ENCODE measurements around the gene PLA2G4E. TPM values are rescaled to one million over a fixed set of nuclear protein-coding genes. Genes with fewer than 3 reads are reported as not detected.

PLA2G4E gene
- total and polyA plus RNA-seq, 7 donors = 0.01 to 0.34 (median 0.08) TPM; not detected in 2

DNA sequence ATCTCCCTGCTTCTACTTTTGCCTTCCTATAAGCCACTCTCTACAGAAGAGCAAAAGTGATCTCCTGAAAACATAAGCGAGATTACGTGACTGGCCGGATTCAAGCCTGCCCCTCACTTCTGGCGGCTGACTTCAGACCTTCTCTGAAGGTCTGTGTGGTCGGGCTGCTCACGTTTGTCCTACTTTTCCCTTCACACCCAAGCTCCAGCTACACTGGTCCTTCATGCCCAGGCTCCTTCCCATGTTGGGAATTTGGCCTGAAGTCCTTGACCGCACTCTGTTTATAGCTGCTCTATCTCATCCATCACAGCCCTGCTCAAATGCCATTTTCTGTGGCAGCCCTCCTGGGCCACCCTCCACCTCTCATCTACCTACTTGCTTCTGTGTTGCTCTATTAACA, 6.7 kb upstream of the PLA2G4E start:
- no peak for DNase-seq
- intact Hi-C loops (cut with DNase I) = no loop called here
- WGBS, 3 donors = 57 to 67% (median 58%) methylated on average over 7 of the region's 7 CpGs
- H3K27me3 ChIP-seq (ENCODE audit: insufficient read depth in 3 of 3, low read length in 2 of 3) = no peaks in the 10 kb centered on the region
- peak overlapping the region; percentile 75 for H3K27ac ChIP-seq
- peak overlapping the region; percentile 20 for H3K4me3 ChIP-seq
- H3K4me1 ChIP-seq = peaks cover 36% of the 10 kb centered on the region
- peaks cover 4% of the 10 kb centered on the region for H3K9me3 ChIP-seq
- no peaks in the 10 kb centered on the region for H3K36me3 ChIP-seq (ENCODE audit: insufficient read depth in 1 of 2, low read depth in 1 of 2)
- peak in 3 of 4 donors; percentile 40 to 81 (median 64) for ATAC-seq
- TF ChIP-seq, protein P1, sequence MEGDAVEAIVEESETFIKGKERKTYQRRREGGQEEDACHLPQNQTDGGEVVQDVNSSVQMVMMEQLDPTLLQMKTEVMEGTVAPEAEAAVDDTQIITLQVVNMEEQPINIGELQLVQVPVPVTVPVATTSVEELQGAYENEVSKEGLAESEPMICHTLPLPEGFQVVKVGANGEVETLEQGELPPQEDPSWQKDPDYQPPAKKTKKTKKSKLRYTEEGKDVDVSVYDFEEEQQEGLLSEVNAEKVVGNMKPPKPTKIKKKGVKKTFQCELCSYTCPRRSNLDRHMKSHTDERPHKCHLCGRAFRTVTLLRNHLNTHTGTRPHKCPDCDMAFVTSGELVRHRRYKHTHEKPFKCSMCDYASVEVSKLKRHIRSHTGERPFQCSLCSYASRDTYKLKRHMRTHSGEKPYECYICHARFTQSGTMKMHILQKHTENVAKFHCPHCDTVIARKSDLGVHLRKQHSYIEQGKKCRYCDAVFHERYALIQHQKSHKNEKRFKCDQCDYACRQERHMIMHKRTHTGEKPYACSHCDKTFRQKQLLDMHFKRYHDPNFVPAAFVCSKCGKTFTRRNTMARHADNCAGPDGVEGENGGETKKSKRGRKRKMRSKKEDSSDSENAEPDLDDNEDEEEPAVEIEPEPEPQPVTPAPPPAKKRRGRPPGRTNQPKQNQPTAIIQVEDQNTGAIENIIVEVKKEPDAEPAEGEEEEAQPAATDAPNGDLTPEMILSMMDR (IDR thresholded peaks at IDR 0.05) = no peak

DNA sequence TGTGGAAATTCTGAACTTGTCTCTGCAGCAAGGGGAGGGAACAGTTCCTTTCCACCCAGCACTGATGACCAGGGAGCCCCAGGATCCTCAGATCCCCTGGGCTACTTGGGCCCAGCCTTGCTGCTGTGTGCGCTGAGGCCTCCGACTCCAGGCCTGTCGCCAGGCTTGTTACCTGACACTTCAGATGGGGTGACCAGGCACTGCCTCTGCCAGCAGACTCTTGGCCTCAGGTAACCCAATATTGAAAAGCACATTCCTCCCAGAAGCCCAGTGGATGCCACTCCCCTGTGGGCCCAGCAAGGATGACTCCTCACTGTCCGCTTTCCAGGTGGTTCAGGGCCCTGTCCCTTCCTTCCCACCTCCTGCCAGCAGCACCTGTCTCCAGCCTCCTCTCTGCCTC, 3.5 kb upstream of the PLA2G4E start:
- Histone ChIP-seq H3K36me3 (ENCODE audit: insufficient read depth in 1 of 2, low read depth in 1 of 2) (no peaks in the 10 kb centered on the region), H3K9me3 (no peaks in the 10 kb centered on the region), H3K4me1 (peaks cover 30% of the 10 kb centered on the region), H3K4me3 (no peak overlapping the region), H3K27ac (peak overlapping the region; percentile 71), H3K27me3 (ENCODE audit: insufficient read depth in 3 of 3, low read length in 2 of 3) (no peaks in the 10 kb centered on the region)
- TF ChIP-seq, protein P1 (IDR thresholded peaks at IDR 0.05) = no peak
- DNase-seq (peak; percentile 44 to 83), ATAC-seq (peak; percentile 84 to 91 (median 90))
- 13 to 33% (median 28%) methylated on average over 3 to 4 of the region's 4 CpGs for WGBS, 3 donors
- intact Hi-C loops (cut with DNase I) = no loop called here

DNA sequence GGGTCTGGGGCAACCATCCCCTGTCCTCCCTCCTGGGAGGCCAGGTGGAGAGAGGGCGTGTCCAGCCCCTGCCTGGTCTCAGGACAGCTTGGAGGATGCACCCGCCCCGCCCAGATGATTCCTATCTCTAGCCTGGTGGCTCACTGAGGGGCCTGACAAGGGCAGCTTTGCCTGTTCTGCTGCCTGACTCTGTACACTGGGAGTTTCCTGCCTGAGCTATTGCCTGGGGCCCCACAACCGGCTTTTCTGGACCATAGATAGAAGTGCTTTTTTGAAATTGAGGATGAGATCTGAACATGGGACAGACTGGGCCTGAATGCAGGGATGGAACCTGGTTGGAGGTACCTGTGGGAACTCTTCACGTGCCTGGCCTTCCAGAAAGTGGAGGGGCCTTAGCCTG, 751 bp upstream of the PLA2G4E start:
- WGBS, 3 donors = 86 to 96% (median 93%) methylated on average over 4 to 5 of the region's 5 CpGs
- Histone ChIP-seq H3K9me3 (no peaks in the 10 kb centered on the region), H3K4me1 (peaks cover 30% of the 10 kb centered on the region), H3K4me3 (no peak overlapping the region), H3K27me3 (ENCODE audit: insufficient read depth in 3 of 3, low read length in 2 of 3) (no peaks in the 10 kb centered on the region), H3K36me3 (ENCODE audit: insufficient read depth in 1 of 2, low read depth in 1 of 2) (no peaks in the 10 kb centered on the region), H3K27ac (no peak overlapping the region)
- no peak for ATAC-seq
- intact Hi-C loops (cut with DNase I) = no loop called here
- TF ChIP-seq, protein P1 (IDR thresholded peaks at IDR 0.05) = no peak
- no peak for DNase-seq

DNA sequence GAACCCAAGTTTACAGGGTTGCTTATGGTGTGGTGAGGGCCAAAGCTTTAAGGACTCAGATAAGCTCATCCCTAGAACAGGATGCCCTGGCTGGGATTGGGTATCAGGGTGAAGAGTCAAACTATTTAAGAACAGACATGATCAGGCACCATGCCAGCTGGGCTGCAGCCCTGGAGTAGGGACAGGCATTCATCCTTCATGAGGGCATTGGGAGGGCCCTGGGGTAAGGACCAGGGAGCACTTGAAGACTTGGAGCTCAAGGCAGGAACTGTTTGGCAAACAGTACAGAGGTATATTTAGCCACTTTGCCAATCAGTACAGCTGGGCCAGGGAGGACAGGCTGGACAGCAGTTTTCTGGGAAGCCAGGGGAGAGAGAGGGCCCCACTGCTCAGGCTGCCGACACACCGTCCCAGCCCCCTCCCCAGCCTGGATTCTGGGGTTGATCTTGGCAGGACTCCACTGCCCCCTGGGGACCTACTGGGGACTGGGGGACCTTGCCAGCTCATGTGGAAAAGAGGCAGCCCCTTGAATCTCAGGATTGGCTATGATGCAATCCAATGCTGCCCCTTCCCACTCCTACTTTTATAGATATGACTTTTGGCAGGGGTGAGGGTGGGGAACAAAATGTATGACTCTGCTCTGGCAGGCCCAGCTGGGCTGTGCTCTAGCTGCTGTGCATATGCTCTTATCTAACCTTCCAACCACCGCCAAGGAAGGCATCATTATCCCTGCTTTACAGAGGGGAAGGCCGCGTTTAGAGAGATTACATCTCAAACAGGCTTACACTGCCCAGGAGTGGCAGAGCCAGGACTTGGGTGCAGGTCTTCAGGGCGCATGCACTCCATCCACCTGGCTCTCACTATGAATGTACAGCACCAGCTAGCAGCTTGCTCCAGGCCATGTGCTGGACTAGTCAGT, 2.3 kb downstream of the PLA2G4E start:
- Histone ChIP-seq H3K4me3 (no peak overlapping the region), H3K36me3 (ENCODE audit: insufficient read depth in 1 of 2, low read depth in 1 of 2) (no peaks in the 10 kb centered on the region), H3K27ac (peak overlapping the region; percentile 39), H3K4me1 (peaks cover 20% of the 10 kb centered on the region), H3K9me3 (no peaks in the 10 kb centered on the region), H3K27me3 (ENCODE audit: insufficient read depth in 3 of 3, low read length in 2 of 3) (no peaks in the 10 kb centered on the region)
- intact Hi-C loops (cut with DNase I) = no loop called here
- 35 to 52% (median 44%) methylated on average over 5 to 6 of the region's 6 CpGs for WGBS, 3 donors
- DNase-seq = peak; percentile 46 to 77
- ATAC-seq = peak; percentile 83 to 91 (median 86)
- TF ChIP-seq, protein P1 (IDR thresholded peaks at IDR 0.05) = no peak
